ENCODE measurements around the gene EDN2. TPM values are rescaled to one million over a fixed set of nuclear protein-coding genes. Genes with fewer than 3 reads are reported as not detected.

The EDN2 gene
- total RNA-seq, 1 experiment from 2014 or later: 0.50 TPM

DNA sequence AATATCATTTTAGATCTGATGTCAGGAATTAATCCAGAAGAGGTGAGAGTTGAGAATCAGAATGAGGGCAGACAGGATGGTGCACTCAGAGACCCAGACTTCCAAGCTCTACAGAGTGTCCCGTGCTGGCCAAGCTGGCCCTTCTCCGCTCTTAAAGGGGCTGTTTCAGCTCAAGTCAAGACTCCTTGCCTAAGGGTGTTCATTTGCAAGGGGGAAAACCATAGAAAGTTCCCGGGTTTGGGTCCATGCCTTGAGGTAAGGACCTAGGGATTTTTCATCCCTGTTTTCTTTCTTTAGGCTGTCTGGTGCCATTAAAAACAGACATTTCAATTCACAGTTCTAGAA, 47.5 kb downstream of the EDN2 start:
- DNase-seq (ENCODE audit: low spot score): no peak

GRCh38 chr1:41436281-41437010, 48.0 kb downstream of the EDN2 start:
- no peak for DNase-seq (ENCODE audit: low spot score)

DNA sequence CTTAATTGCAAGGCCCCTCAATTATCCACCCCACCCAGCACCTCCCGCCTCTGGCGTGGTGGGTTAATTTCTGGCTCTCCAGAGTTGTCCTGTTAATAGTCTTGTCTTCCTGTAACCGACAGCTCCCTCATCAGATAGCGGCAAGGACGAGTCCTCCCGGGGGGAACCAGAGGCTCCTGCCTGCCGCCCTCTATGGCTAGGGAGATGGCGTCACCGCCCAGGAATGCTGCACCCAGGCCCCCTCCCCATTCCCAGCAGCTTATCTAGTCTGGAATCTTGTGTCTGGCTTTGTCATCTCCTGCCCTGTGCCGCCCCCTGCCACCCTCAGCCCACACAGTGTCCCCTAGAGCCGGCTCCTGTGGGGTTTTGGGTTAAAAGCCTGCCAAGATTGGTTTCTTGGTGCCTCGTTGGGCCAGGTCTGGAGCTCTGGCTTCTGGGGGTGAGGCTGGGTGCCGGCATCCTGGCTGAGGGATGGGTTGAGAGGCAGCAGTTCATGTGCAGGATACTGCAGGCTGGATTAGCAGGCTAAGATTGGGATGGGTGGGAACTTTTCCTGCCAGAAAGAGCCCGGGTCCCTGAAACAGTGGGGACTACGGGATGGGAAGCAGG, 48.8 kb downstream of the EDN2 start:
- peak; percentile 41 for DNase-seq (ENCODE audit: low spot score)

GRCh38 chr1:41434748-41435449, 49.6 kb downstream of the EDN2 start:
- DNase-seq (ENCODE audit: low spot score): peak; percentile 50

GRCh38 chr1:41434306-41434705, 50.2 kb downstream of the EDN2 start:
- DNase-seq (ENCODE audit: low spot score): no peak

GRCh38 chr1:41433501-41433900, 51.0 kb downstream of the EDN2 start:
- DNase-seq (ENCODE audit: low spot score): no peak

GRCh38 chr1:41432481-41433280, 51.8 kb downstream of the EDN2 start:
- peak; percentile 99 for DNase-seq (ENCODE audit: low spot score)

- DNase-seq (ENCODE audit: low spot score): no peak
These were observed 52.8 kb downstream of the EDN2 start for GRCh38 chr1:41431490-41432350.

- DNase-seq (ENCODE audit: low spot score): no peak
These were observed 53.9 kb downstream of the EDN2 start for GRCh38 chr1:41430582-41430981.

DNA sequence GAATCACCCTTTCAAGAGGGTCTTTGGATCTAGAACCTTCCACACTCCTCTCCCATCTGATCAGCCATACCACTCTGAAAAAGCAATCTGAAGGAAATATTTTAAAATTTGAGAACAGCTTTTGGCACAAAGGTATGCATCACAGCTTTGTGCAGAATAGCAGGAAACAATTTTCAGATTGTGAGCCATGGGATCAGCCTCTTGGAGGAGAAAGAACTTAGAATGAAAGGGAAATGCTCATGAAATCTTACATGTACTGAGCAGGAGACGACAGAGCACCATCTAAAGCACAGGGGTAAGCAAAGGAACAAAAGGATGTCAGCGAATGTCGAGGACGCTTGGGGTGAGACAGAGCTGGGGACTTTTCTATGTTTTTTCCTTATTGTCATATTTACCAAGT, 54.4 kb downstream of the EDN2 start:
- no peak for DNase-seq (ENCODE audit: low spot score)

DNA sequence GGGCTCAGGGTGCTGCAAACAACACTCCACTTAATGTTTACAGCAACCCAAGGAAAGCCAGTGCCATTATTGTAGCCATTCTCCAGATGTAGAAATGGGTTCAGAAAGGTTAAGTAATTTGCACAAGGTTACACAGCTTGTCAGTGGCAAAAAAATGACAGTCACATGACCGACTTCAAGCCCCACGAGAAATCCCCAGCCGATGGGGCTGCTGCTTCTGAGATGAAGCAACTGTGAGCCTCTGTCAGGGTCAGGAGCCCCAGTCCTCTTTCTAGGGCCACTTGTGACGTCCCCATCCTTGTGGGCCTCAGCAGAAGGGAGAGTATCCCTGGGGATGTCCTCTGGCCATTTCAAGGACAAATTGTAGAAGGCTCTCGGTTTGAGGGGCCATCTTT, 54.8 kb downstream of the EDN2 start:
- DNase-seq (ENCODE audit: low spot score): no peak

Other genes with a start within 250 kb of the EDN2 start
- 20.9 and 23.9 TPM in 2 replicates for gene SCMH1, start 242.4 kb downstream of the EDN2 start, total RNA-seq (2014; rRNA removed; shearing (Covaris generic))
- 0.35 and 0.45 TPM in 2 replicates for gene FOXO6, start 123.2 kb downstream of the EDN2 start, total RNA-seq (2014; rRNA removed; shearing (Covaris generic))